CD4-positive, alpha-beta T cell treated with Interleukin-4 for 1 hour (primary cell): ENCODE data around the gene GNAI3.

Experiments
- DNase-seq, 2 donors: peaks; one replicate each; pipeline ENCODE4 v3.0.0-alpha.2; 2020 to 2022

GNAI3 gene

GRCh38 chr1:109546311-109547109 is 1.9 kb upstream of the GNAI3 start:
- DNase-seq = peak; percentile 89 to 91

DNA sequence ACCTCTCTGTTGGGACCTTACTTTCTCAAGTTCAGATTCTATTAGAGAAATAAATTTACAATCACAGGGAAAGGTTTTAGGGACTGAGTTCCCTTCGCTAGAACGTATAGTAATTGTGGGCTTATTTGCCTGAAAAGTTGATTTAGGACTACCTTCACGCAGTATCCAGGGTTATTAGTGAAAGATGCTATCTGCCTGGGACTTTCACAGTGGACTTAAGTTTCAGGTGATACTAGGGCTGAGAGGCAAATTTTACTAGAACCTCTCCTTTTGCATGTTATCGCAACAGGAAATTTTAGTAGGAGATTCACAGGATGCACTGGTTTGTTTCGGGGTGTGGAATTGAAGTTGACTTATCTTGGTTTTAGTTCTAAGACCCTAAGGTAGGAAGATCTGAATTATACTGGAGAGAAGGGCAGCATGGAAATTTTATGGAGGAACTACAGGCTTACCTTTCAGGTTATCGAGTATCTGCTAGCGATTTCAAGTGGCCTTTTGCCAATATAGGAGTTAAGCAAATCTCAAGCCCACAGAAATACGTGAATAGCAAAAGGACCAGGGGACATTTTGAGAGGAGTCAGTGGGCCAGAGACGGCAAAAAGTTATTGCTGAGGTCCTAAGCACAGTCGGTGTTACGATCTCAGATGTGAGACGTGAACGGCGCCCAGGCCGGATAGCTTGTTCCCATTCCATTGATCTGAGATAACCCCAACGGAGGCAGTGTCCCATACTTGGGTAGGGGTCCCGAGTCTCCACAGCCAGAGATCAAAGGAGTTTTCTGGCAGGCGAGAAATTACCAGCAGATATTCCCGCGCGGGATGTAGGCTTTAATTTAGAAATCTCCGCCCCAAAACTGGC is 723 bp upstream of the GNAI3 start:
- DNase-seq = peak in 1 of 2 donors; percentile 28

DNA sequence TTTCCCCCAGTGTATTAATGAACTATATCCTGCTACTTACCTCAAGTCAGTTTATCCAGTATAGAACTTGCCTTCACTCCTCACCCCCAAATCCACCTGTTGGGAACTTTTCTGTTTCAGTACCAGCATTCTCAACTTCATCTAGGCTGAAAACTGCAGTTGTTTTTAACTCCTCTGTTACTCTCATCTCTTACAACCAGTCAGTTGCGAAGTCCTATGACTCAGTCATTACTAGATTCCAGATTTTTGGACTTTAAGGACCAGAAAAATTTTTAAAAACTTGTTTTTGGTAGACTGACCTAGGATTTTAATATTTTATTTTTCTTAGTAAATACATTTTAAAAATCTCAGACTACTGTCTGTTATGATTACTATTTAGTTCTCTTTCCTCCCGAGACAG is 8.1 kb downstream of the GNAI3 start:
- no peak for DNase-seq

DNA sequence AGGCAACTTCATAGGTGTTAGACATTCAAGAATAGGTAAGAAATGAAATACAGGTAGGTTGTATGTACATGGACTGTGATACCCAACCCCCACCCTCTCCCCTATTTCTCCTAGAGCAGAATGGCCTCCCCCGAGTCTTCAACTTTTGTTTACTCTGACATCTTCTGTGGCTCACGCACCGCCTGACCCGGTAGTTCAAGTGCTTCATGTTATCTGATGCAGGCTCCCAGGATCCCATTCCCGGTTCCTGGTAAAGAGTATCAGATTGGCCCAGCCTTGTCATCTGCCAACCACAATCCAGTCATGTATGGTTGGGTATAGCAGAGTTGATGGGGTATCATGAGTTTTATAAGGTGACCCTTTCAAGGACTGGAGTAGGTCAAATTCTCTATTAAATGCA is 9.1 kb downstream of the GNAI3 start:
- no peak for DNase-seq

DNA sequence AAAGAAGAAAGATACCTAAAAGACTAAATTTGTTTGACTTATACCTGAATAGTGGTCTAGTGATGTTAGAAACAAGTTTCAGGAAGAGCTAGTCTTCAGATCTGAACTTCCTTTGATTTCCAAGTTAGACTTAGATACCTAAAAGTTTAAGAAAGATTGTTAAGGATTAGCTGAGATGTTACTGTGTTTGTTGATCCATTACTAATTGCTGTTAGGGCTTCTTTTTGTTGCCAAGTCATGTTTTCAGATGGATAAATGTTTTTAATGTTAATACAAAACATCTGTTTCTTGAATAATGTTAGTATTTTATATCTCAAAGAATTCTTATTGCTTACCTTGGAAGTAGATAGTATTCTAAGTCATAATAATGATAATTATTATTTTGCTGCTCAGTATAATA is 11.6 kb downstream of the GNAI3 start:
- no peak for DNase-seq

- no peak for DNase-seq
These were observed 15.9 kb downstream of the GNAI3 start for GRCh38 chr1:109564194-109564878.

- DNase-seq = no peak
These were observed 16.8 kb downstream of the GNAI3 start for GRCh38 chr1:109565241-109565640.

GRCh38 chr1:109566982-109567381 is 18.6 kb downstream of the GNAI3 start:
- DNase-seq = no peak

DNA sequence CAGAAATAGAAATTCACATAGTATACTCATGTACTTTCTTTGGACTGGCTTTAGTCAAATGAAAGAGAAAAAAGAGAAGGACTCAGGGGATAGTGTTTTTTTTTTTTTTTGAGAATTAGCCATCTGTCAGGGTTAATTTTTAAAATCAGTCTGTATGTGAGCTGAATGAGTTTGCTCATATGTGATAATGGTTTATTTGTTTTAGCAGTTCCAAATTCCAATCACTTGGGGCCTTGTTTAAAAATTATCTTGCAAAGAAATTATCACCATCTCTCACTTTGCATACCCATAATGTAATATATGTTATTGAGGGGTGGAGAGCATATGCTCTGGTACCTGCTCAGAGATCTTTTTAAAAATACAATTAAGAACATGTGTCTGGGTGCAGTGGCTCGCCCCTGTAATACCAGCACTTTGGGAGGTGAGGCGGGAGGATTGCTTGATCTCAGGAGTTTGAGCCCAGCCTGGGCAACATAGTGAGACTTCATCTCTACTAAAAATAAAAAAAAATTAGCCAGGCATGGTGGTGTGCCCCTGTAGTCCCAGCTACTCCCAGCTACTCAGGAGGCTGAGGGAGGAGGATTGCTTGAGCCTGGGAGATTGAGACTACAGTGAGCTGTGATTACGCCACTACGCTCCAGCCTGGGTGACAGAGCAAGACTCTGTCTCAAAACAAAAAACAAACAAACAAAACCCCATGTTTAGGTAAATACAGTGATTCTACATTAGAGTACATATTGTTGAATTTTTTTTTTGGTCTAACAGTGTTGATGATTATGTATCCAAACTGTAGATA is 19.7 kb downstream of the GNAI3 start:
- no peak for DNase-seq

DNA sequence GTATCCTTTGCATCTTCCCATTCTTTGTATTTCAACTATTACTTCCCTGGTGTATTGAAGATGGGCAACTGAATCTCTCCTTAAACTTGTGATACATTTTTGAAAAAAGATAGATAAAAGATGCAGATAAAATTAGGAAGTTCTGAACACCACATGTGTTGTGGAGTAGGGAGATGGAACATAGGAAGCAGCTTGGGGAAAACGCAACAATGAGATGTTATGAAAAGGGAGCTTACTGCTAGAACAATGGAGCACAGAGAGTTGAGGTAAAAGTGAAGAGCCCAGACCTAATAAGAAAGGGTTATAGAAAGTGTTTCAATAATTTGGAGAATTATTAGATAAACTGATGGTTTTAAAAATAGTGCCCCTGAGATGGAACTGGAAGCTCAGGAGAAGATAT is 20.9 kb downstream of the GNAI3 start:
- no peak for DNase-seq

GRCh38 chr1:109570414-109570813 is 22.0 kb downstream of the GNAI3 start:
- no peak for DNase-seq

DNA sequence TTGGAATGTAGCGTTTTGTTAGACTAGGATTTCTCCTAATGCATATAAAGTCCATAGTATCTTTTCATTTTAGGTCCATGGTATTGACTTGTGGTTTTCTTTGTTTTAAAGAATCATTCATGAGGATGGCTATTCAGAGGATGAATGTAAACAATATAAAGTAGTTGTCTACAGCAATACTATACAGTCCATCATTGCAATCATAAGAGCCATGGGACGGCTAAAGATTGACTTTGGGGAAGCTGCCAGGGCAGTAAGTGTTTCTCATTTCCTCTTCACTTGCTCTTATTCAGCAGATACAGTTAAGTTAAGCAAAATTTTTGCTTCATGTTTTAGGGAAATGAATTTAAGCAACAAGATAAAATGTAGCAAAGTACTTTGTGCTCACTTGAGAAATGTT is 25.4 kb downstream of the GNAI3 start:
- no peak for DNase-seq

GRCh38 chr1:109578947-109579443 is 30.6 kb downstream of the GNAI3 start:
- DNase-seq = no peak

GRCh38 chr1:109579491-109579890 is 31.1 kb downstream of the GNAI3 start:
- no peak for DNase-seq

- no peak for DNase-seq
These were observed 33.6 kb downstream of the GNAI3 start for GRCh38 chr1:109582021-109582420.

- DNase-seq = no peak
These were observed 36.4 kb downstream of the GNAI3 start for GRCh38 chr1:109584766-109585165.

DNA sequence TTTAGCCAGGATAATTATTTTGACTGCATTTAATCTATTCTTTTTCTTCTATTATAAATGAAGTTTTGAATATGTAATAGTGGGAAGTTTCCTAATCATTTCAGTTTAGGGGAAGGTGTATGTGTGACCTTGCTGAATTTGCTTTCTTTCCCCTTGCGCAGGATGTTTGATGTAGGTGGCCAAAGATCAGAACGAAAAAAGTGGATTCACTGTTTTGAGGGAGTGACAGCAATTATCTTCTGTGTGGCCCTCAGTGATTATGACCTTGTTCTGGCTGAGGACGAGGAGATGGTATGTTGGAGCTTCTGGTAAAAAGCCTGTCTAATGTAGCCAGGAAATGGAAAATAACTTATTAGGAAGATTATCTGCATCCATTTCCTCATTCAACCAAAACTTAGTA is 37.6 kb downstream of the GNAI3 start:
- no peak for DNase-seq

DNA sequence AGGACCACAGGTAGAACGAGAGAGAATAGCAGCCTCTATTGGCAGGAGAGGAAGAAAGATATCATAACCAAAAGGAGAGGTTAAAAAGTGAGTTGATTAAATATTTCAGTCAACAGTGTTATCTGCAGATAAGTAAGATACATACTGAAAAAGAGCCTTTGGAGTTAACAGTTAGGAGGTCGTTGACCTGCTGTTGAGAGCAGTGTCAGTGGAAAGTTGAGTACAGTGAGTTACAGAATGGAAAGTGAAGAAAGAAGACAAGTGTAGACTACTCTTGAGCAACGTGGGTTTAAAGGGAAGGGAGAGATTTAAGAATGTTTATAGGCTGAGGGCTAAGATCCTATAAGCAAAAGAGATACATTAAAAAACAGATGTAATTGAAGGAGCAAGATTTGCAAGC is 40.8 kb downstream of the GNAI3 start:
- DNase-seq = no peak

DNA sequence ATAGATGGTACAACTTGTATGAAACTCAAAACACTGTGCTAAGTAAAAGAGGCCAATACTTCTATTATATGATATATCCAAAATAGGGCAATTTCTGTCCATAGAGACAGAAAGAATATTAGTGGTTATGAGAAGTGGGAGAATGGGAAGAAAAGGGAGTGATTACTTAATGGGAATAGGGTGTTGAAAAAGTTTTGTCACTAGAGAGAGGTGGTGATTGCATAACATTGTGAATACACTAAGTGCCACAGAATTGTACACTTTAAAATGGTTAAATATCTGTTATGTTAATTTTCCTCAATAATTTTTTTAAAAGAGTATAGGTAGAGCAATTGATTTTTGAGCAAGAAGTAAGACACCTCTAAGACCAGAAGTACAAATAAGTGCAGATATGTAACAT is 41.3 kb downstream of the GNAI3 start:
- no peak for DNase-seq

- no peak for DNase-seq
These were observed 44.5 kb downstream of the GNAI3 start for GRCh38 chr1:109592916-109593315.

GRCh38 chr1:109595531-109595930 is 47.1 kb downstream of the GNAI3 start:
- DNase-seq = no peak

DNA sequence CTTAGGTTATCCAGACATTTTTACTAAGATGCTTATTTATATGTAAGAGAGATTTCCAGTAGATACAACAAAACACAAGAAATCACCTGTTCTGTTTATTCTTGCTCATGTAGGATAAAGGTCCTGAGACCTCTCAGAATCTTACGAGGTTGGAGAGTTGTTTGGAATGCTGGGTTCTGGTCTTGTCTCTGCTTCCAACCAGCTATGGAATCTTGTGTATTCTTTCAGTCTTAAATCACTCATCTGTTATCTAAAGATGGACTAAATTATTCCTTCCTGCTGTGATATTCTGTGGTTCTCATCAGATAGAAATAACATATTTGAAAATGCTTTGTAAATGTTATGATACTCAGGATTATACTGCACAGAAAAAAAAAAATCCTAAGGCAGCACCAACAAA is 49.7 kb downstream of the GNAI3 start:
- DNase-seq = no peak

- DNase-seq = no peak
These were observed 50.2 kb downstream of the GNAI3 start for GRCh38 chr1:109598655-109599054.
